Activated naive CD4-positive, alpha-beta T cell treated with anti-CD3 and anti-CD28 coated beads, Interleukin-2, amount 50 U/mL, for 72 hours (primary cell): Measurements from ENCODE around the gene SCLY. TPM values are rescaled to one million over a fixed set of nuclear protein-coding genes. Genes with fewer than 3 reads are reported as not detected.

Experiments
- ATAC-seq, 2 donors: fragments of 150-1000 bp; cut with Tn5 transposase; 2 replicates each; pipeline ENCODE4 v1.10.0; 2021; ENCODE audit warnings: mild to moderate bottlenecking in 2 of 2, moderate library complexity in 2 of 2
- DNase-seq, 2 donors: peaks; one replicate each; pipeline ENCODE4 v3.0.0; 2021 to 2022; ENCODE audit warnings: low spot score in 2 of 2
- H3K27ac Mint-ChIP-seq, 2 donors: one replicate each; pipeline ENCODE4 v1.8.0; 2022; ENCODE audit warnings: mild to moderate bottlenecking in 2 of 2, mixed read lengths in 2 of 2
- H3K36me3 Mint-ChIP-seq, 2 donors: one replicate each; pipeline ENCODE4 v1.8.0; 2022; ENCODE audit warnings: mixed read lengths in 2 of 2
- H3K9me3 Mint-ChIP-seq, 2 donors: one replicate each; pipeline ENCODE4 v1.8.0; 2022; ENCODE audit warnings: mixed read lengths in 2 of 2
- total RNA-seq, 2 donors: library from RNA; stranded (reverse); gene quantifications; one replicate each; pipeline ENCODE4 v1.2.3, GENCODE V29; 2022

Gene SCLY
- total RNA-seq, 2 donors from 2014 or later, result 58.0 to 75.2 TPM

DNA sequence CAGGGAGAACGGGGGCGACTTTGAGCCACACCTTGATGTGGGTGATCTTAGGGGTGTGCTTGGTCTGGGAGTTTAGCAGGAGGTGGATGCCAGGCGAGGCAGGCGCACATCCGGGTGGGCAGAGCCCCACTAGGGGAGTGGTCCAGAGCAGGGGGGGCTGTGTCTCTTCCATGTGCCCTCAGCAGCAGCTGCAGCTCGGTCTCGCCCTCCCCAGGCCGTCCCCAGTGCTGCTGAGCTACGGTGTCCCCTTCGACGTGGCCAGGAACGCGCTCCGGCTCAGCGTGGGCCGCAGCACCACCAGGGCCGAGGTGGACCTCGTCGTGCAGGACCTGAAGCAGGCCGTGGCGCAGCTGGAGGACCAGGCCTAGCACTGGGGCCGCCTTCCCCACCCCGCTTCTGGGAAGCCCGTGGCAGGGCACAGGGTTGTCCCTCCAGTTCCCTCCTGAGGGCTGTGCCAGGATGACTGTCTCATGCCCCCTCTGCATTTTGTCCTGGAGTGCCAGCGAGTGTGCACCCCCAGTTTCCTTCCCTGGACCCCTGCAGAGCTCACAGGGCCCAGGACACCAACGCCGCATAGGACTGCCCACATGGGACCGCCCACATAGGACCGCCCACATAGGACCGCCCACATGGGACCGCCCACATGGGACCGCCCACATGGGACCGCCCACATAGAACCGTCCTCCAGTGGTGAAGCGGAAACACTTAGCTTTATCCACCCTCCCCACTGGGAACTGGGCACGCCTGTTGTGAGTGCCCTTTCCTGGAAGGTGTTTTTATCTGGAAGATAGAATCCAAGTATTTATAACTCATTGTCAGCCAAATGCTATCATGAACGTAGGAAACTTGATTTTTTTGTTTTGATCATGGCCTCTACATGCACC is 37.4 kb downstream of the SCLY start:
- ATAC-seq (peak; percentile 27 to 43), DNase-seq (peak in 1 of 2 donors; percentile 54)
- H3K27ac Mint-ChIP-seq, result peak overlapping the region; percentile 69 to 74
- no peaks in the 10 kb centered on the region for H3K9me3 Mint-ChIP-seq
- H3K36me3 Mint-ChIP-seq, result peaks cover 5 to 7% of the 10 kb centered on the region in 2 donors

DNA sequence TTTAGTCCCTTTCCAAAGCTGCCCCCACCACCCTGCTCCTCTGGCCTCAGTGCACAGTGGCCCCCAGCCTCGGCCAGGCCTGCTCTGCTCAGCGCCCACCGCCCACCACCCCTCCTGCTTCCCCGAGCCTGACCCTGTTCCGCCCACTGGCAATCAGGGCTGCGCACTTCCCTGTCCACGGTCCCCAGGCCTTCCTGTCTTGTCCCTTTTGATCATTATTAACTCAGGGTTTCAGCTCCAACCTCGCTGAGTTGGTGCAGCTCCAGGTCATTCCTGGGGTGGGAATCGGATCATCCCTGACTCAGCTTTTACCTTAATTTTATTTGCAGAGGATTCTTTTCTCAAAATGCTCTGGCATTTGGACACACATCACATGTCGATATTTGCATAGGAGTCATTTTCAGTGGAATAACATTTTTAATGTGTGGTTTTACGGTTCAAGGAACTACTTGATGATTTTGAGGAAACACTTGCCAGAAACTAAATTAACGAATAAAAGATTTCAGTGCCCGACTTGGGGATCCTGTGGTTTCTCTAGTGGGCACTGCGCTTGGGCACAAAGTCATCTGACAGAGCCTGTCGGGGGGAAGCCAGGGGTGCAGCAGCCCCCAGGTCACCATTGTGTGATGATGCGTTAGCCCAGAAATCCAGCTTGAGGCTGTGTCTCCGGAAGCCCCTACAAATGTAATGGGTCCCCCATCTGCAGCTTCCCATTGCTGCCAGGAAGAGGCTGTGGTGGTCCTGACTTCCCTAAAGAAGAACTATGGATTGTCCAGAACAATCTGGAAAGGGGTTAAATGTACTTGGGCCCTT is 38.3 kb downstream of the SCLY start:
- ATAC-seq (peak in 1 of 2 donors; percentile 5), DNase-seq (peak in 1 of 2 donors; percentile 47)
- Mint-ChIP-seq H3K27ac (peak overlapping the region in 1 of 2 donors; percentile 14), H3K36me3 (peaks cover 5 to 7% of the 10 kb centered on the region in 2 donors), H3K9me3 (no peaks in the 10 kb centered on the region)

DNA sequence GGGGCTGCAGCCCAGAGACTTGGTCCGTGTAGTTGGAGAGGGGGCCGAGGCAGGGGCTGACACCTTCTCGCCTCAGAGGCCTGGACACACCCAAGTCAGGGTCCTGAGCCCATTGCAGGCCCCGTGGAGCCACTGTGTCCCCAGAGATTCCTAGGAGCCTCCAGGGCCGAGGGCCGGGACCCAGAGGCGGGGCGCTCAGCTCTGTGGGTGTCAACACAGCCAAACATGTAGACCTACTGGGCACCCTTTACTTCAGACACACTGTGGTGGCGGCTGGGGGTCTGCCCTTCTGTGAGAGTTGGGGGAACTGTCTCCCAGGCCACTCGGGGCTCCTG is 38.9 kb downstream of the SCLY start:
- Mint-ChIP-seq H3K9me3 (no peaks in the 10 kb centered on the region), H3K27ac (no peak overlapping the region), H3K36me3 (peaks cover 5 to 7% of the 10 kb centered on the region in 2 donors)
- DNase-seq (no peak), ATAC-seq (no peak)

DNA sequence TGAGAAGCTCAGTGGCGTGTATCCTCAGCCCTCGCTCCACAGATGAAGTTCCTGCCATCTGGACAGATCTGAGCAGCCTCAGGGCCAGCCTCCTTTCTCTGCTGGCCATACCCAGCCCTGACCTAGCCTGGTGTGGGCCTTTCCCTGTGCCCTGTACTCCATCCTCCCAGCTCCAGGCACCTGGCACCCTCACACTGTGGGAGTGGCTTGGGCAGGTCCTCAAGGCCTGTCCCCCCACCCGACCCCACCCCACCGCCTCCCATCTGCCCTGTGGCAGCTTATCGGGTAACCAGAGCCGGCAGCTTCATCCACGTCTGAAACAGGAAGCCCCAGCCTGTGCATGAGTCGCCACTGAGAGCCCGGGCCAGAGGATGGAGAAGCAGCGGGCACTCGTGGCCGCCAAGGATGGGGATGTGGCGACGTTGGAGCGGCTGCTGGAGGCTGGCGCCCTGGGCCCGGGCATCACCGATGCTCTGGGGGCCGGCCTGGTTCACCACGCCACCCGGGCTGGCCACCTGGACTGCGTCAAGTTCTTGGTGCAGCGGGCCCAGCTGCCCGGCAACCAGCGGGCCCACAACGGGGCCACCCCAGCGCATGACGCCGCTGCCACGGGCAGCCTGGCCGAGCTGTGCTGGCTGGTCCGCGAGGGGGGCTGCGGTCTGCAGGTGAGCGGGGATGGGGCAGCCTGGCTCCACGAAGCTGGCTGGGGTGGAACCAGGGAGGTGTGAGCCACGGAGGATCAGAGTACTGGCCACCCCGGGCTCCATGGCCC is 39.4 kb downstream of the SCLY start, which contains the start of gene ESPNL:
TSS of gene ESPNL (plus strand) at position 292 of the 772 bp plus-strand sequence. CDS start at position 372, 80 bp downstream.
- DNase-seq, result peak in 1 of 2 donors; percentile 52
- H3K9me3 Mint-ChIP-seq, result no peaks in the 10 kb centered on the region
- H3K27ac Mint-ChIP-seq, result peak within 1 kb of the TSS in 1 of 2 donors; percentile 30
- no peak for ATAC-seq
- H3K36me3 Mint-ChIP-seq, result peaks cover 5 to 7% of the 10 kb centered on the region in 2 donors

DNA sequence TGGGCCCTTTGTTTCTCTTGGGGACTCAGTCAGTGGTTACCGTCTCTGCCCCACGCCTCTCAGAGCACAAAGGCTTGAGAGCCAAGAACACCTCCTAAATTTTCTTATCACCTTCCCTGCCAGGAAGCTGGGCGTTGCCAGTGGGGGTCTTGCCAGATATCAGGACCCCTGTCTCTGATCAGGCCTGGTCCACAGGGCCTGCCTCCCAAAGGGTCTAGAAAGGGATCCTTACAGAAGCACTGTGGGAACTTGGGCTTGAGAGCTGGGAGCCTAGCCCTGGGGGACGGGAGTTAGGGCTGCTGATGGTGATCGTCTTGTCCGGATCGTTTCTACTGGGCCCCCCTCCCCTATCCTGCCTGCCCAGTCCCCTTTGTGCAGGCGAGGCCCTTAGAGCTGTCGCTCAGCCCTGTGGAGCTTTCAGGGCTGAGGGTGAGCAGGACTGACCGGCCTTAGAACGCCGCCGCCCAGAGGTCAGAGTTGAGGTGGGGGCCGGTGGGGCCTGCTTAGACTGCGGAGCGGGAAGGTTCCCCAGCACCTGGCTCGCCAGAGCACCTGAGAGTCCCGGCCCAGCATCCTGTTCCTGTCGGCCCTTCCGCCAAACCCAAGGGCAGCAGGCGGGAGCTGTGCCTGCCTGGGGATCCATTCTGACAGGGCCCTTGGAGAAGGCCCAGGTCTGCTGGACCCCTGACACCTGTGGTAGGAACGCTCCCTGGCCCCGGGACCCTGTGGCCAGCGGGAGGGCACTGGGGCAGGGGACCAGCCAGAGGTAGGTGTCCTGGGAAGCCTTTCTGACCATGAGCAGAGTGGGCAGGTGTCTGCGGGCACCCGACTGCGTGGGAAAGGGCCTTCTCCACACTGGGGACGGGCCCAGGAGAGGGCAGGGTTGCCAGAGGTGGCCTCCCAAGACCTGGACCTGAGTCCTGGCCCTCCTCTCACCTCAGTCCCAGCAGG is 40.3 kb downstream of the SCLY start:
- Mint-ChIP-seq H3K27ac (peak overlapping the region in 1 of 2 donors; percentile 30), H3K36me3 (peaks cover 5 to 7% of the 10 kb centered on the region in 2 donors), H3K9me3 (no peaks in the 10 kb centered on the region)
- DNase-seq (peak in 1 of 2 donors; percentile 52), ATAC-seq (no peak)

DNA sequence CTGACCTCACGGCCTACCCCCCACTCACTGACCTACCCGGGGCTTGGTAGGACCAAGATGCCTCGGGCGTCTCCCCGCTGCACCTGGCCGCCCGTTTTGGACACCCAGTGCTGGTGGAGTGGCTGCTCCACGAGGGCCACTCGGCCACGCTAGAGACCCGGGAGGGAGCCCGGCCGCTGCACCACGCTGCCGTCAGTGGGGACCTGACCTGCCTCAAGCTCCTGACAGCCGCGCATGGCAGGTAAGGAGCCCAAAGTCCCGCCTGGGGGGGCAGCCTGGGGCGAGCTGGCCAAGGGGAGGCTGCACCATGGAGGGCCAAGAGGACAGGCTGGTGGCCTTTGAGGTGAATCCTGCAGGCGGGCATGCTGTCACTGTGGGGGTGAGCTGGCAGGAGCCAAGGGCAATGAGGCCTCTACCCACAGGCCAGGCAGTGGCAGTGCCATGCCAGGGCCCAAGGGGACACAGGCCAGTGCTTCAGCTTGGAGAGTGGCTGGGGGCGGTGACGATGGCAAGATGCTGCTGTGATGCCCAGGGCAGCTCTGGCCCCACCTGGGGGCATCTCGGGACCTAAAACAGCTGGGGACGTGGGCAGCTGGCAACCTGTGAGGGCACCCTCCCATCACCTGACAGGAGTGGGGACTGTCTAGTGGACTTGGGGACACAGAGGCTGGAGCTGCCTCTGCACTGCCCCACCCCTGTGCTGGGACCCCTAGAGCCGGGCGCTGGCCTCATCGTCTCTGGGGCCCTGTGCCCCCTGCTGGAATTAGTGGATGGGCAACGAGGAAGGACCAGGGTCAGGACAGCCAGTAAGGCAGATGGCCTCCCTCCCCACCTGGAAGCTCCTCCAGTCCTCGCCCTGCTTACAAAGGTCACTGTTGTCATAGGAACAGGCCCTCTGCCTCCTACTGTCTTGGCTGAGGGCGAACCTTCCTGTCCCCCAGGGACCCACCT is 41.4 kb downstream of the SCLY start:
- H3K36me3 Mint-ChIP-seq, result peaks cover 5 to 7% of the 10 kb centered on the region in 2 donors
- ATAC-seq (no peak), DNase-seq (peak in 1 of 2 donors; percentile 54)
- peak overlapping the region in 1 of 2 donors; percentile 30 for H3K27ac Mint-ChIP-seq
- no peaks in the 10 kb centered on the region for H3K9me3 Mint-ChIP-seq

DNA sequence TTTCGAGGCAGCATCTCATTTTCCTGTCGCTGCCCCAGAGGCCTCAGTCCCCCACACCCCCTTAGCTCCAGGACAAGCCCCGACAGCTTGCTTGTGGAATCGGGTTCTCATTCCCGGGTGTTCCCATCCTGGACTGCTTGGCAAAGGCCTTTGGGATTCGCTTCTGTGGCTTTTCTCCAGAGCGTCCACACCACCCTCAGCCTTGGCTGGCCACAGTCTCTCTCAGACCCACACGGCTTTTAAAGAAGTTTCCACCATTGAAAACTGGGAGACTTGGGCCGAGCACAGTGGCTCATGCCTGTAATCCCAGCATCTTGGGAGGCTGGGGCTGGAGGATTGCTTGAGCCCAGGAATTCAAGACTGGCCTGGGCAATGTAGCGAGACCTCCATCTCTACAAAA is 42.1 kb downstream of the SCLY start:
- no peak for ATAC-seq
- peaks cover 1 to 2% of the 10 kb centered on the region in 2 donors for H3K36me3 Mint-ChIP-seq
- H3K27ac Mint-ChIP-seq, result peak overlapping the region in 1 of 2 donors; percentile 55
- peak in 1 of 2 donors; percentile 39 for DNase-seq
- H3K9me3 Mint-ChIP-seq, result no peaks in the 10 kb centered on the region

DNA sequence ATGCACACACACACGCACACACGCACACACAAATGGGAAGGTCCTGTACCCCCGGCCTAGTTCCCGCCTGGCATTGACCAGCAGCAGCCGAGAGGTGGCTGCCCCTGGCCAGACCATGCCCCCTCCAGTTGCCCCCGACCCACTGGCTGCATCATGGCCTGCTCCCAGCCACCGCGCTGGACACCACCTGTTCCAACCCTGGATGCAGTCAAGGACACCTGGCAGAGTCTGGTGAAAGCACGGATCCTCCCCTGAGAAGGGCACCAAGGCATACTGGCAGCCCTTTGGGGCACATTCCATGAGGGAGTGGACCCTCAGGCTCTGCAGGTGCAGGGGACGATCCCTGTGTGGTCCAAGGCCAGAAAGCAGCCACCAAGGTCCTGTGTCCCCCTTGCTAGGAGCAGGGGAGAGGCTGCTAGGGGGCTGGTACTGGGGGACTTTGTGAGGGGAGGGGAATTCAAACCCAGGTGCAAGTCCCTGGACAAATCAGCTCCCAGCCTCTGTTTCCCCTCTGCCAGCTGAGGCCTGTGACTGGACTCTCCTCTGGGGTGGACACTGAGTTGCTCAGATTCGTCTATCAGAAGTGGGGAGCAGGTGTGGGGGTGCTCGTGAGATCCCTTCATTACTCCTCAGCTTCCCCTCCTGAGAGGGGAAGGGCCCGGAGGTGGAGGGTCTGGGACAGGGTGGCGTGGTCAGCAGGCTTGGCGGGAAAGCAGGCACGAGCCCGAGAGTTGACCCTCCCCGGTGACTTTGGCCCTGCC is 42.8 kb downstream of the SCLY start:
- peak in 1 of 2 donors; percentile 52 for DNase-seq
- H3K27ac Mint-ChIP-seq, result peak overlapping the region; percentile 55 to 68
- no peak for ATAC-seq
- H3K36me3 Mint-ChIP-seq, result no peaks in the 10 kb centered on the region
- no peaks in the 10 kb centered on the region for H3K9me3 Mint-ChIP-seq

DNA sequence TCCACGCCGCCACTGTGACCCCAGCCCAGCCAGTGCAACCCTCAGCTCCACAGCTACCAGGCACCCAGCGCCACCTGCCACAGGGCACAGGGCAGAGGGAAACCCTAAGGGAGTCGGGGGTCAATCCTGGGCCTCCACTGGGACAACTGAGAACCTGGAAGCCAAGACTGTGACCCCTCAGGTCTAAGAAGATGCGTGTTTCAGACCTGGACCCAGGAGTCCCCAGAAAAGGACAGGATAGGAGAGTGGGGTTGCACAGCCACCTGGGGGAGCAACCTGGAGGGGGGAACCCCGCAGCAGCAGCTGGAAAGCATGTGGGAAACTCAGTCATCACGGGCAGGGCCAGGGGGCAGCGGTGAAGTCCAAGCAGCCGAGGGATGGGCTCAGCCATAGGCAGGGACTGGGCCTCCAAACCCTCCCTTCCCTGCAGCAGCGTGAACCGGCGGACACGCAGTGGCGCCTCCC is 43.5 kb downstream of the SCLY start:
- H3K36me3 Mint-ChIP-seq, result no peaks in the 10 kb centered on the region
- H3K9me3 Mint-ChIP-seq, result no peaks in the 10 kb centered on the region
- no peak for DNase-seq
- no peak for ATAC-seq
- H3K27ac Mint-ChIP-seq, result peak overlapping the region in 1 of 2 donors; percentile 68

DNA sequence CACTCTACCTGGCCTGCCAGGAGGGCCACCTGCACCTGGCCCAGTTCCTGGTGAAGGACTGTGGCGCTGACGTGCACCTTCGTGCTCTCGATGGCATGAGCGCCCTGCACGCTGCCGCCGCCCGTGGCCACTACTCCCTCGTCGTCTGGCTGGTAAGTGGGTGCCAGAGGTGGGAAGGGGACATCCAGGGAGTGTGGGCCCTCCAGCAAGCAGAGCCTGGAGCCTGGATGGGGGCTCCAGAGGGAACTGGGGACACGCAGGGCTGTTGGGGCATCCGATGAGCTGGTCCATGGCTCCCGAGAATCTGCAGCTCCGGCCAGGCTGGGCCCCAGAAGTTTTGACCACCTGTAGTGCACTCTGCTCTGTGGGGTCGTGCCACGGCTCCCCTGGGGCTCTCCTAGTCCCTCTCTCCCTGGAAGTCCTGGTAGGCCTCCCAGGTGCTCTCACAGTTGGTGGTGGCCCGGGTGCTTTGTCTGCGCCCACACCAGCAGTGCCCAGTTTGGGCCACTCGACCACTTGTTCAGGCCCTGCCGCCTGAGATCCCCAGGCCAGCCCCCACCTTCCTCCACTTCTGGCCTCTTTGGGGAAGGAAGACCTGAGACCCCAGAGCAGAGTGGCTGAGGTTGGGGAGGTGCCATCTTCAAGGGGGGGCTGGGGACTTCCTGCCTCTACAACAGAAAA is 44.0 kb downstream of the SCLY start:
- DNase-seq, result peak in 1 of 2 donors; percentile 55
- ATAC-seq, result no peak
- Mint-ChIP-seq H3K27ac (no peak overlapping the region), H3K36me3 (no peaks in the 10 kb centered on the region), H3K9me3 (no peaks in the 10 kb centered on the region)

DNA sequence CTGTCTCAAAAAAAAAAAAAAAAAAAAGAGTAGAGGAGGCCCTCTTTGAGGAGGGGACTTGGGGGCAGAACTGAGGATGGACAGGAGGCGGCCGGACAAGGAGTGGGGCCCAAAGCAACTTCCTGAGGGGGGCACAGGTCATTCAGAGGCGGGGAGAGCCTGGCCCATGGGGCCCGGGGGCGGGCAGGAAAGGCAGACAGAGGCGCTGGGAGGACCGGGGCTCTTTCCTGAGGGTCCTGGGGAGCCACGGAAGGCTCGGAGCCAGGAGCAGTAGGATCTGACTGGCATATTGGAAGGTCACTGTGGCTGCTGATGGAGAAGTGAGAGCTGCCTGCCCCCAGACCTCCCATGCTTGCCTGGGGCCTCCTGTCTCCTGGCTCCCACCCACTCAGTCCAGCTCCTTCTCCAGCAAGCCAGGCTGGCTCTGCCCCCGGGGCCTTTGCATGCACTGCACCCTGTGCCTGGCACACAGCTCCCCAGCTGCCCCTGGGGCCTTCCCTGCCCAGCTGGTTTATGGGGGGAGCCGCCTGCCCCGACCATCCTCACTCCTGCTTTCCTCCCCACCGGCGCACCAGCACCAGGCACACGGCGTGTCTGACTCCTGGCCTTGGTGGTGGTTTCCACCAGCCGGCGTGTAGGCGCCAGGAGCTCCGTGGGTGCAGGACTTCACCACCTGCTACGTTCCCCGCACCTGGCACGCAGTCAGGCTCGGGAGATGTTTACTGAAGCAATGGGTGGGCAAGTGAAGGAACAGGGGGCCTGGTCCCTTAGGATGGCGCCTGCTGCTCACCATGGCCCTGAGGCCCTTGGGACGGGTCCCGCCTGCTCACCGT is 44.9 kb downstream of the SCLY start:
- ATAC-seq, result no peak
- H3K36me3 Mint-ChIP-seq, result no peaks in the 10 kb centered on the region
- DNase-seq, result peak in 1 of 2 donors; percentile 52
- H3K27ac Mint-ChIP-seq, result no peak overlapping the region
- no peaks in the 10 kb centered on the region for H3K9me3 Mint-ChIP-seq

DNA sequence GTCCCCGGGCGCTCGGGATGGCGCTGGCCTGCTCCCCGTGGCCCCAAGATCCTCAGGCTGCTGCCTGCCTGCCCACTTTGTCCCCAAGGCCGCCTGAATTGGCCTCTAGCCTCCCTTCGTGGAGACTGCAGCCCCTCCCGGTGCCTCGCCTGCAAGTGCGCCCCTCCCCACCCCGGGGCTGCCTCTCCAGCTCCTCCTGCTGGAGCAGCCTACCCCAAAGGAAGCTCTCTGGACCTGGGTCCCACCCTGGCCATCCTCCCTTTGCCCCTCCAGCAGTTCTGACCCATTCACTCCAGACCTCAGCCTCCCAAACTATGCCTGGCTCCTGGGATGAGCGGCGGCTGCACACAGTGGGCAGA is 45.5 kb downstream of the SCLY start:
- Mint-ChIP-seq H3K9me3 (peaks cover 0 to 2% of the 10 kb centered on the region in 2 donors), H3K27ac (peak overlapping the region in 1 of 2 donors; percentile 72), H3K36me3 (no peaks in the 10 kb centered on the region)
- DNase-seq (peak in 1 of 2 donors; percentile 48), ATAC-seq (no peak)
